ENCODE results near the gene F5.

DNA sequence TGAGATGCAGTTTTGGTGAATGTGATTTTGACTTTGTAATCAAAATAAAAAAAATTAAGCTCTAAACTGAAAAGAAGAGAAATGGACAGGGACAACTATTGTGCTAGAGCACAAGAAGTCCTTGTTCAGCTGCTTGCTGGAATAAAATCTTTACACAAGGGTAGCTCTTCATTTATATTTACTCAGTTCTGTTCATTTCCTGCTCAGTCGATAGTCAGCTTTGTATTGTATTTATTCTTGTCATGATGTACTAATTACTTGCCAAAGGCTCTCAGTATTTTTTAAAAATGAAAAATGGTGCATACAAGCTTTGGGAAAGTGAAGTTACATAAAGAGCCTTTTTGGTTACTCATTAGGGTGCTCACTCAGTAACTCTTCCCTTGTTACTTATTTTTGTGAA is 17.8 kb downstream of the F5 start:
- TF ChIP-seq, protein P1, sequence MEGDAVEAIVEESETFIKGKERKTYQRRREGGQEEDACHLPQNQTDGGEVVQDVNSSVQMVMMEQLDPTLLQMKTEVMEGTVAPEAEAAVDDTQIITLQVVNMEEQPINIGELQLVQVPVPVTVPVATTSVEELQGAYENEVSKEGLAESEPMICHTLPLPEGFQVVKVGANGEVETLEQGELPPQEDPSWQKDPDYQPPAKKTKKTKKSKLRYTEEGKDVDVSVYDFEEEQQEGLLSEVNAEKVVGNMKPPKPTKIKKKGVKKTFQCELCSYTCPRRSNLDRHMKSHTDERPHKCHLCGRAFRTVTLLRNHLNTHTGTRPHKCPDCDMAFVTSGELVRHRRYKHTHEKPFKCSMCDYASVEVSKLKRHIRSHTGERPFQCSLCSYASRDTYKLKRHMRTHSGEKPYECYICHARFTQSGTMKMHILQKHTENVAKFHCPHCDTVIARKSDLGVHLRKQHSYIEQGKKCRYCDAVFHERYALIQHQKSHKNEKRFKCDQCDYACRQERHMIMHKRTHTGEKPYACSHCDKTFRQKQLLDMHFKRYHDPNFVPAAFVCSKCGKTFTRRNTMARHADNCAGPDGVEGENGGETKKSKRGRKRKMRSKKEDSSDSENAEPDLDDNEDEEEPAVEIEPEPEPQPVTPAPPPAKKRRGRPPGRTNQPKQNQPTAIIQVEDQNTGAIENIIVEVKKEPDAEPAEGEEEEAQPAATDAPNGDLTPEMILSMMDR (IDR thresholded peaks at IDR 0.05; ENCODE audit: poor library complexity), result no peak
- TF ChIP-seq EZH2 (IDR thresholded peaks at IDR 0.05; ENCODE audit: borderline replicate concordance) (no peak), EZH2phosphoT487 (IDR thresholded peaks at IDR 0.05; ENCODE audit: low read depth, severe bottlenecking, unreplicated experiment) (no peak)

Measured in hepatocyte (in vitro differentiated cells).